Stimulated activated CD8-positive, alpha-beta memory T cell treated with anti-CD3 and anti-CD28 coated beads, Interleukin-15, amount 100 ng/mL, for 1 hour (primary cell): Measurements from ENCODE around the gene EPB41L3.
"Not testable (repeated sequence)": the region's sequence is repeated elsewhere in the genome, so short reads cannot be mapped to it uniquely, and the experiment has no call there.

Source experiments
- DNase-seq: peaks from one replicate; pipeline ENCODE4 v3.0.0-alpha.2; 2020; ENCODE audit warnings: low read depth

The EPB41L3 gene

DNA sequence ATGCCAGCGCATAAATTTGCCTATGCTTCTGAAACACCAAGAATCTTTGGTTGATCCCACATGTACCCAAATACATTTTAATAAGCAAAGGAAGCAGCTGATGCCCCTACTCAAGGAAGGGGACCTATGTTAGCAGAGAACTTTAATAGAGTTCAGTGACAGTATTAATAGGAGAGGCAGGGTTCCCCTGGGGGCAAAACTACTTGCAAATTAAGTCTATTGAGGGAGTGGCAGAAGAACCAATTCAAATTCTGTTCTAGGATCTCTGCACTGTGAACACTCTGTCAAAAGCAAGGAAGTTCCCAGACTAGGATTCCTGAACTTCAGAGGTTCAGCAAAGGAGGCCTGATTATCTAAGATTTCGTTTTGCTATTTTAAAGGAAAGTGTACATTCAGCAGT lies 47.5 kb downstream of the EPB41L3 start:
- DNase-seq = no peak

DNA sequence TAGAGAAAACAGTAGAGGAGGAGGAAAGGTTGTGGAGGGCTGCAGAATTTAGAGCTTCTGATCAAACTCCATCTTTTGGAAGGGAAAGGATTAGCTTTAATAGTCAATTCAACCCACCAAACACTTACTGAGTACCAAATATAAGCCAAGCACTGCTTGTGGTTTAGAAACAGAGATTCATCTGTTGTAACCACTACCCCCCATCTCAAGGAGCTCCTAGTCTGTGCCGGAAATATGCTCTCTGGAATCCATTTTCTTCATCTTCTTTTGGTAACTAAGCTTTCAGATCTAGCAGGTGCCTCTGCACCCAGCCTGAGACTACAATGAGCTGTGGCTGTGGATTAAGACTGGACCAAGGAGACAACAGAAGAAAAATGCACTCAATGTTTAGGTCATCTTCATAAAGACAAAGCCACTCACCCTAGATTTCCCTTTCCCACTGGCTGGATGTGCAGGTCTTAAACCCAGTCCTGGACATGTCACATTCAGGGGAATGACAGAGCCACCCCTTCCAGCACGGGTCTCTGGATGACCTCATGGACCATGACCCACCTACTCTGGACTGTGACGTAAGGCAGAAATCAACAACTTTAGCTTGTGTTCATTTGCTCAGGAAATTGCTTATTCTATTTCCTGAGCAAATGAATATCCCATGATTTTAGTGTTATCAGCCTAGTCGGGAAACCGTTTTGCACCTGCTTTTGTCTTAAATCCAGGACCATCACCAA lies 52.9 kb downstream of the EPB41L3 start:
- no peak for DNase-seq

DNA sequence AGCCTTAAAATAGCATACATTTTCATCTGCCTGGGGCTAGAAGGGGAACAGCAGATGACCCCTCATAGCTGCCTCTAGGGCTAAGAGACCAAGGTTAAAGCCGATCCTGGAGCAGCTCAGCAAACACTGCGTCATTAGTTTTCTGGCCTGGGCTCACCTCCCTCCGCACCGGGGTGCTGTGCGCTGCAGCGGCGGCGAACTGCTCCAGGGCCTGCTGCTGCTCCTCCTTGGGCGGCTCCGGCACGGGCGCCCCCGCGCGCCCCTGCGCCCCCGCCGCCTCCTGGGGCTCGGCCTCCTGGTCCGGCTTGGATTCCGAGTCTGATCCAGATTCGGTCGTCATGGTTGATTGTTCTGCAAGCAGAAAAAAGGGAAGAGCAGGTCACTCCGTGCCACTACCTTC lies 55.0 kb downstream of the EPB41L3 start:
- no peak for DNase-seq

- not testable (repeated sequence) for DNase-seq
Measured at GRCh38 chr18:5488044-5488443, 55.8 kb downstream of the EPB41L3 start.

DNA sequence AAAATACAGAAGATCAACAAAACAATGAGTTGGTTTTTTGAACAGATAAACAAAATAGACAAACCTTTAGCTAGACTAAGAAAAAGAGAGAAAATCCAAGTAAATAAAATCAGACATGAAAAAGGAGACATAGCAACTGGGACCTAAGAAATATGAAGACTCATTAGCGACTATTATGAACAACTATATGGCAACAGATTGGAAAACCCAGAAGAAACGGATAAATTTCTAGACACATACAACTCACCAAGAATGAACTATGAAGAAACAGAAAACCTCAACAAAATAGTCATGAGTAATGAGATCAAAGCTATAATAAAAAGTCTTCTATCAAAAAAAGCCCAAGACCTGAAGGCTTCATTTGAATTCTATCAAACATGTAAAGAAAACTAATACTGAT lies 59.3 kb downstream of the EPB41L3 start:
- no peak for DNase-seq

- no peak for DNase-seq
Measured at GRCh38 chr18:5481621-5482020, 62.2 kb downstream of the EPB41L3 start.

DNA sequence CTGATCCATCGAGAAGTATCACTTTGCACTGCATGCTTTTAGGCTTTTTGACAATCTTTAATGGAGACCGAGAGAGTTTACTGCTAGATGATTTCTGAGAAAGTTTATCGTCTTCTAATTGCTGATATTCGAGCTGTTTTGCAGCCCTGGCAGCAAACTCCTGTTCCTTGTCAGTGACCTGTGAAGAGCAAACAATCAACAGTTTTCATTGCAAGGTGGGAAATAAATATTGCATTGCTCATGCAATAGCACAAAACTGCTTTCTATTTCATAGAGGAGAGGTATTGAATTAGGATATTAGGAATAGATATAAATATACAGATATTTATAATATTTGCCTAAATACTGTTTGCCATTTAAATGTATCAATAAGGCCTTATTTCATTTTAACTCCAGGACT lies 65.5 kb downstream of the EPB41L3 start:
- DNase-seq = no peak

- DNase-seq = no peak
Measured at GRCh38 chr18:5476961-5477800, 66.6 kb downstream of the EPB41L3 start.

DNA sequence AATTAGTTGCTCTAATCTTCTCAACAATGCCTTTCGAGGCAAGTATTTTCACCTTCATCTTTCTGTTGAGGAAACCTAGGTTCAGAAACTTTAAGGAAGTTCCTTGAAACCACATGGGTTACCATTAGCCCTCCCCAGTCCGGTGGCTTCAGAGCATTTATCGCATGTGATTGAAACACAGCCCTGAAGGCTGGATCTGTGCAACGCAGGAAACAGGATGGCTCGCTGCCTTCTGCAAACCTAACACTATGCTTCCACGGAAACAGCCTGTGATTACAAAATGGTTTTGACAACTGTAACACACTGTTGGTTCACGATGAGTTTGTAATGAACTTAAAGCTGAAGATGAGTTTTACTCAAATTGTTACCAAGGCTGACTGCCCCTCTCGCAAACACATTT lies 68.5 kb downstream of the EPB41L3 start:
- no peak for DNase-seq

- DNase-seq = no peak
Measured at GRCh38 chr18:5469340-5469739, 74.5 kb downstream of the EPB41L3 start.

DNA sequence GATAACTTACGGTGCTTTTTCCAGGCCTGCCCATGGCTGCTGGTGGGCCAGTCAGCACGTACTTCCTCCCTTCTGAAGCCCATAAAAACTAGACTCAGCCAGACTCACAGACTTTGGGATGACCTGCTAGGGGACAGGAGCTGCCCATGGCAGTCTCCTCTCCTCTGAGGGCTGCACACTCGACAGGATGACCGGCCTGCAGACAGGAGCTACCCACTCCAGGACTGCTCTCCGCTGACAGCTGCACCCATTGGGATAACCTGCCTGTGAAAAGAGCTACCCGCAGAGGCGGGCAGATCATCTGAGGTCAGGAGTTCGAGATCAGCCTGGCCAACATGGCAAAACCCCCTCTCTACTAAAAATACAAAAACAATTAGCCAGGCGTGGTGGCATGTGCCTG lies 75.4 kb downstream of the EPB41L3 start:
- DNase-seq = no peak

DNA sequence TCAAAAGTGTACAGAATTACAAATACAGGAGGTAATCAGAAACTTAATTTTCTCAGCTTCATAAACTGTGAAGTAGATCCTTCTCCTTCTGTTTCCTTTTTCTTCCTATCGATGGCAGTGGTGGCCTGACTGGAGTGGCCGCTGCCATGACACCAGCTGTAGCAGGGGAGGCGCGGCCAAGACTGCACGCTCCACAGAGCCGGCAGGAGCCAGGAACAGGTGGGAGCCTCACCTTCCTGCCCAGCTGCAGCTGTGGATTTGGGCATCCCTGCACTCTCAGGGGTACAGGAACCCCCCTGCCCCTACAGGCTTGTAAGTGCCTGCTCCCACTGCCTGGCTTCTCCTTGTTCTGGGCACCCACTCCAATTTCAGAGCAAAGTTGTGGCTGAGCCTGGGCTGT lies 76.1 kb downstream of the EPB41L3 start:
- DNase-seq = no peak

DNA sequence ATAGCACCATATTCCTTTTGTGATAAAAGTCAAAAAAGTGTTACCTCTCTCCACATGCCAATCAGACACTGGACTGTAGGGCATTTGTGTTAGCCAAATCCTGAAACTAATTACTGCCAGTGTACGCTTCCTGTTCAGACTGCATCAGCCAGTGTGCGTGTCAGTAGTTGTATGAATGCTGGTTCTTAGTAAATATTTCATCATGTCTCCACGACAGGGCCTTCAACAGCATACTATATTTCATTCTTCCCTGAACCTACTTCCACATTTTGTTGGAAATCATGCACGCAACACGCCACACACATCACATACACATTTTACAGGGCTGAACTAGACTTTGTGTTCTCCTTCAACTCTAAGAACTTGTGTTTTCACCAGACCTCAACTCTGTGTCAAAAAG lies 77.5 kb downstream of the EPB41L3 start:
- no peak for DNase-seq

DNA sequence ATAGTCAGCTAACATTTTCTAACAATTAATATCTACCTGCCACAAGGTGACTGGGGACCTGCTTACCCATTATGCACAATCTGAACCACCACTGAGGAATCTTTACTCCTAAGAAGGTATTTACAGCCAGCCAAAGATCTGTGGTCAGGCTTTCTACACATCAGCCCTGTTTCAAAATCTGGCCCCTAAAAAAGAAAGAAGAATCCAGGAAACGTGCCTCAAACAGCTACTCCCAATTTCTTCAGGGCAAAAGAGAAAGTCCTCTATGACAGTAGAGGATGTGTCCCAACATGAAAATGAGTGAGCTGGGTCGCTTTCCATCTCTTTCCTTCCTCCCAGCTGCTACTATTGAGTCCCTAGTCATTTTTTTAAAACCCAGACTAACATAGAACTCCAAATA lies 79.5 kb downstream of the EPB41L3 start:
- DNase-seq = no peak

DNA sequence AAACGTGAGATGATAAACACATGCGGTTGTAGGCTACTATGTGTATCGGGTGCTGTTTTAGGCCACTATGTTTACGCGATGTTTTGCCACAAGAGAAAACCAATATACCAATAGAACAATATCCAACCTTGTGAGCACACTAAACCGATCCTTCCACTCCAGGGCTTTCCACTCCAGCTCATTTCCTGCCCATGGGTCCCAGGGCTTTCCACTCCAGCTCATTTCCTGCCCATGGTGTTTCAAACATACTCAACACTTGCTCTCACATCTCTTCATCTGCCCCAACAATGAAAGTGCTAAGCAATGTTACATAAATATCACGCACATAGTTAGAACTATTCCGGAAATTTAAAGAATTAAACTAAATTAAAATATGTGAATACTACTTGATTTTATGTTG lies 80.0 kb downstream of the EPB41L3 start:
- DNase-seq = no peak

DNA sequence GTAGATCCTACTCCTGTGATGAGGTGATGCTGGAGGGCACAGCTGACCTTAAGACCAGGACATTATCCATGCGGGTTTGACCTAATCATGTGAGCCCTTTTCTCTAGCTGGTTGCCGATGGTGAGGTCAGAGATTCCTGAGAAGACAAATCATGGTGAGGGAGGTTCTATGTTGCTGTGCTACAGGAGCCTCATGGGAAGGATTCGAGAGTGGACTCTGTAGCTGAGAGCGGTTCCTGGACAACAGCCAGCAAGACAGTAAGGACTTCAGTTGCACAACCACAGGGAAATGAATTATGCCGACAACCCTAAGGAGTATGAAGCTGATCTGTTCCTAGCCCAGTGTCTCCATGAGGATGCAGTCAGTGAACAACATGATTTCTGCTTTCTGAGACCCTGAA lies 80.4 kb downstream of the EPB41L3 start:
- no peak for DNase-seq

GRCh38 chr18:5462227-5462626 lies 81.6 kb downstream of the EPB41L3 start:
- DNase-seq = no peak

DNA sequence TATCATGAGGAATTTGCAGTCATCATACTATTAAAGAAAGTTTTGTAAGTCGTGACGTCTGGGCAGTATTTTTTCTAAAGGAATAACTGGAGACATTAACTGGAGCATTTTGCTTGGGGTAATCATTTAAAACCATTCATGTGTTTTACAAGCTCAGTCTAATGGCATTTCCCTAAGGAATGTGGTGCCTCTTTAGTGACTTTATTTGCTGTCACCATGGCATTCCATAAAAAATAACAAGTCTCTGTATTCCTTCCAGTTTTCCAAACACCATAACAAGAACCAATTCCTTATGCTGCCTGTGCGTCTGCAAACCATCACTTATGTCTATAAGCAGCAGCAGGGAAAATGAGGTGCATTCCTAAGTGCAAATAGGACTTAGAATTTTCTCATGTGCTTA lies 82.8 kb downstream of the EPB41L3 start:
- DNase-seq = no peak

GRCh38 chr18:5457462-5457957 lies 86.3 kb downstream of the EPB41L3 start:
- DNase-seq = no peak

- no peak for DNase-seq
Measured at GRCh38 chr18:5456577-5457461, 87.0 kb downstream of the EPB41L3 start.

DNA sequence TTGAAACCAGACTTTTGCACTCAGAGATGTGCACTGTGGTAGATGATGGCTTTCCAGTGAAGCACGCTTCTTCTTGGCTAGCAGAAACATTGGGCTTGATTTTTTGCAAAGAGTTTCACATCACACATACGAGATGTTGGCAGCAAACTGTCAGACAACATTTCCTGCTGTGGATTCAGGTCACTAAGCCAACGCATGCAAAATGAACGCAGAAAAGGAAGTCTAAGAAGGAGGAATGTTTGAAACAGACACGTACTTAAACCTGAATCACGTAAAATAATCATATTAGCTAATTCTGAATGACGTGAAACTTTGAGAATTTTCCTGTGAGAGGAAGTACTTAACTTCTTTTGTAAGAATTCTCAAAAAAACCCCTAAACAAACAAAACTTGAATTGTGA lies 88.1 kb downstream of the EPB41L3 start:
- no peak for DNase-seq

GRCh38 chr18:5452943-5453443 lies 90.8 kb downstream of the EPB41L3 start:
- no peak for DNase-seq
